GM21423 (cell line): ENCODE data around the gene GLYR1.
"Not testable (repeated sequence)": the region's sequence is repeated elsewhere in the genome, so short reads cannot be mapped to it uniquely, and the experiment has no call there.

Experiments used
- ATAC-seq: cut with Tn5 transposase; IDR thresholded peaks from one replicate; pipeline ENCODE4 v1.9.1; 2021; ENCODE audit warnings: mild to moderate bottlenecking, moderate library complexity; ENCODE audit not compliant: unreplicated experiment

The GLYR1 gene

DNA sequence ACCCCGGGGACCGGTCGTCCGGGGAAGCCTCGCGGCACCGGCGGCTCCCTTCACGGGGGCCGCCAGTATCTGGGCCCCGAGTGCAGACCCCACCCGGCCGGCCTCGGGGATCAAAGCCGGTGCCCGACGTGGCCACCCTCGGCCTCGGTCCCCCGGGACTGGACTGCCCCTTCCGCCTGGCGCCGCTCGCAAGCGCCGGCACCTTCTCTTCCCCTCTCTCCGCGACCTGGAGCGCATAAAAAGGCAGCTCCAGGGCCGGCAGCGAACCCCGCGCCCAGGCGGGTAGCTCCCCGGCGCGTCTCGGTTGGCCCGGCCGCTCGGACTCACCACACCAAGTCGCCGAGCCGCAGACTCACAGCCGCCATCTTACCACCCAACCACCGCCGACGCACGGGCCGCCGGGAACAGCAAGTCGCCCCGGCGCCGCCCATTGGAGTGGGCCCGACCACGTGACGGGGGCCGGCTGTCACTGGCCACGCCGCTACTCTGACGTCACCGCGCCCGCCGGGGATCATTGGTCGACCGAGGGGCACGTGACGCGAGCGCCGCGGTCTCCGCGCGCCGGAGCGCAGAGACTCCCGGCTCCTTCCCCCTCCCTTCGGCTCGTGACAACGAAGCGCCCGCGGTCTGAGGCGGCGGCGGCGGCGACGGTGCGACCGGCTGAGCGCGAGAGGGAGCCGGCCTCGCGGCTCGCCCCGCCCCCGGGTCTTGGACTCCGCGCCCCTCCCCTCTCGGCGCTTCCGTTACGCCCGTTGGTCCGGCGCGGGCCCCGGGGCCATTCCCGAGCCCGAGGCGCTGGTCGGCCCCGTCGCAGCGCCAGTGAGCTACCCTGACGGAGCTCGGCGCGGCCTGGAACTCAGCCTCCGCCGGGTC is at the start of gene GLYR1, which contains the start of gene UBN1:
Gene GLYR1 (minus strand): TSS at position 388 of the 873 bp plus-strand sequence. CDS start 23 bp downstream, at position 365.
Gene UBN1 (plus strand): TSS at position 581 of the 873 bp plus-strand sequence. CDS start 5,437 bp downstream, outside the sequence.
- peak; percentile 86 for ATAC-seq

DNA sequence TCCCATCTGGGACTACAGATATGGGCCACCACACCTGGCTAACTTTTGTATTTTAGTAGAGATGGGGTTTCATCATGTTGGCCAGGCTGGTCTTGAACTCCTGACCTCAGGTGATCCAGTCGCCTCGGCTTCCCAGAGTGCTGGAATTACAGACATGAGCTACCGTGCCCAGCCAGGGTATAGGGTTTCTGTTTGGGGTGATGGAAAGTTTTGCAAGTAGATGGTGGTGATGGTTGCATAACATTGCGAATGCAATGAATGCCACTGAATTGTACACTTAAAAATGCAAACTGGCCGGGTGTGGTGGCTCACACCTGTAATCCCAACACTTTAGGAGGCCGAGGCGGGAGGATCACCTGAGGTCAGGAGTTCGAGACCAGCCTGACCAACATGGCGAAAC is 49.7 kb upstream of the GLYR1 start:
- not testable (repeated sequence) for ATAC-seq

GRCh38 chr16:4895366-4895765 is 48.3 kb upstream of the GLYR1 start:
- ATAC-seq, result no peak

DNA sequence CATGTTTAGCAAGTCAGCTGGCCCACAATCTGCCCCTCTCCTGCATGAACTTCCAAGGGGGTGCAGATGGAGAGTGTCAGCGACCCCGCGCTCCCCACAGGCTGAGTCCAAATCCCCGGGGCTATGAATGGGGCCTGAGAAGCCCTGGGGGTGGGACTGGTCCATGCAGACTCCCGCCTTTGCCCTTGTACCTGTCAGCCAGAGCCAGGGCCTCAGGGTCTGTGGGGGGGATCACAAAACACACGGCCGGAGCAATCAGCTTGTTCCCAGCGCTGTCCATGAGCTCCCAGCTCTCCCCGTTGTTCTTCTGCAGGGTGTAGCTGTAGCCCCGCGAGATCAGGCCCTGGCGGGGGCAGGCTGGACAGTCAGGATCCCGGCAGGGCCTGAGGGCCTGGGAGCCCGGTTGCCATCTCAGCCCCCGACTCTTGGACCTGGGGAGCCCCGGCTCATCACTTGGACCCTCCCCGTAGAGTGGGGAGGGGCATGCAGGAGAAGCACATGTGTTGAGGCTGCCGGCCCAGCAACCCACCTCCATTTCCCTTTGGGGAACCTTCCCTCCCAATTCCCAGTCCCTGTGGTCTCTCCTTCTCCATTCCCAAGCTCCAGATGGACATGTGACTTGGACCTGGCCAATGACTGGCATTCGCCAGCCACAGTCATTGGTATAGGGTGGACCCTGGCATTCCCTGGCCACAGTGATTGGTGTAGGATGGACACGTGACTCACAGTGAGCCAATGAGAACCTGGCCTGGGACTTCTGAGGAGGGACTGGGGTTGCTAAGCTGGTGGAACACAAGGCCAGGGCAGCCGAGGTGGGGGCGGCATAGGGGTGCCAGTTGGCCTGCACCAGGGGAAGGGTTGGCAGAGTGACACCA is 47.4 kb upstream of the GLYR1 start:
- ATAC-seq, result no peak

- ATAC-seq, result no peak
Measured at GRCh38 chr16:4893103-4893862, 46.2 kb upstream of the GLYR1 start.

GRCh38 chr16:4892361-4893102 is 45.4 kb upstream of the GLYR1 start:
- ATAC-seq, result no peak

DNA sequence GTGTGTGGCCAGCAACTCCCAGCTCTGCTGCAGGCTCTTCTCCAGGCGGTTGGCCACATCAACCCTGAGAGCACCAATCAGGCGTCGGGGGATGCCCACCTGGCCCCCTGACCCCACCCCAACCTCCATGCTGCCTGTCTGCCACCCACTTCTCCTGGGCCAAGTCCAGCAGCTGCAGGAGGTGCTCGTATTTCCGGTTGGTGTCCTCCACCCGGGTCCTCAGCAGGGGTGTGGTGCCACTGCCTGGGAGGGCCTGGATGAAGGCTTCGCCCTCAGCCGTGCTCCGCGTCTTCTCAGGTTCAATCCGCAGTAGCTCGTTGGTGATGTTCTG is 44.8 kb upstream of the GLYR1 start:
- no peak for ATAC-seq

DNA sequence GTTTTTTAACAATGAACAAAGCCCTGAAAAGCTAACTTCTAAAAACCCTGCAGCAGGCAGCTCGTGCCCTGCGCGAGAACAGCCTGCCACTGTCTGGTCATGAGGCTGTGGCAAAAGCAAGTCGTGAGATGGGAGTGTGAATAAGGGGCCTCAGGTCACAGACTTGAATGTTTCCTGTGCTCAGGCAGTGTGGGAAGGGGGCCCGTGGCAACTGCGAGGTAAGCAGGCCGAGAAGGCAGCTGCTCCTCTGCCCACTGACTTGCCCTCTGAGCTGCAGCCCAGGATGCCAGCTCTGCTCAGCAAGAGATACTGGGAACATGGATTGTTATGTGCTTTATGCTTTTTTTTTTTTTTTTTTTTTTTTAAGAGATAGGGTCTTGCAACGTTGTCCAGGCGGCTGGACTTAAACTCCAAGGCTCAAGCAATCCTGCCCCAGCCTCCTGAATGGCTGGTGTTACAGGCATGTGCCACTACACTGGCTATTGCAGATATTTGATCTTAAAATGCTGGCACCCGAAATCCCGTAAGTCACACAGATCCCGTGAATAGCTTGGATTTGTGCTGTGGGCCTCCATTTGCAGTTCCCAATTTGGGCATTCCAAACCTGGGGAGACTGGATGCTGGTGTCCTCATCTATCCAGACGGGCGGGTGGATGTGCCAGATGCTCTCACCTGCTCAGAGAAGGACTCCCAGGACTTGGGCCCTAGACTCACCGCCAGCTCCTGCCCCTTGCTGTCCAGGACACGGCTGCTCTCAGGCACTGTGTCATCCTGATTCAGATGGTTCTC is 44.2 kb upstream of the GLYR1 start:
- no peak for ATAC-seq

DNA sequence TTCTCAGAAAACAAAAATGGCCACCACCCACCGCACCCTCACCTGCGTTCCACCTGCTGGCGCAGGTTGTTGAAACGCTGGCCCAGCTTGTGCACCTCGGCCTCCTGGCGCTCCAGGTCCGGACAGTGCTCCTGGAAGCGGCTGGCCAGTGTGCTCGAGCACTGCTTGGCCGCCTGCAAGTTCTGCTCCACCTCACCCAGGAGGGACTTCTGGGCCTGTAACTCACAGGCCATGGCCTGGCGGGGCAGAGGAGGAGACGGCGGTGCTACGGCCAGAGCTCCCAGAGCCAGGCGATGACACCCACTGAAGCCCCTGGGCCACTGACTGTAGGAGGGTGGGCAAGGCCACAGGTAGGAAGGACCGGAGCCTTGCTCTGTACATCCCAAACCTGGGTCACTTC is 43.6 kb upstream of the GLYR1 start:
- no peak for ATAC-seq

- no peak for ATAC-seq
Measured at GRCh38 chr16:4890026-4890425, 42.9 kb upstream of the GLYR1 start.

- ATAC-seq, result no peak
Measured at GRCh38 chr16:4888428-4889135, 41.5 kb upstream of the GLYR1 start.

DNA sequence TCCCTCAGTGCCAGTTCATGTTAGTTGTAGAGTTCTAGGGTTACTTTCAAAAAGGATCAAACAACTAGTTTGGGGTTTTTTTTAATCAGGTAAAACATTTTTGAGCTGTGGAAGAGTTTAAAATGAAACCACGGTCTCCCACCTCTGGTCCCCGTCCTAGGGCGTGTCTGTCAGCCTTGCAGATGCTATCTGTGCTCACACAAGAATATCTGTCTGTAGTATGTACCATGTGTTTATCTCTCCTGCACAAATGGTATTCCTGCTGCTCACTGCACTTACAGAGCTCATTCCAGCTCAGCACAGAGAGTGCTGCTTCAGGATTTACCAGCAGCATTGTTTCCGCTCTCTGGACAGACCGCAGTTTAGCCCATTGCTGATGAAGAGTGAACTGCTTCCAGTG is 39.1 kb upstream of the GLYR1 start:
- ATAC-seq, result no peak

DNA sequence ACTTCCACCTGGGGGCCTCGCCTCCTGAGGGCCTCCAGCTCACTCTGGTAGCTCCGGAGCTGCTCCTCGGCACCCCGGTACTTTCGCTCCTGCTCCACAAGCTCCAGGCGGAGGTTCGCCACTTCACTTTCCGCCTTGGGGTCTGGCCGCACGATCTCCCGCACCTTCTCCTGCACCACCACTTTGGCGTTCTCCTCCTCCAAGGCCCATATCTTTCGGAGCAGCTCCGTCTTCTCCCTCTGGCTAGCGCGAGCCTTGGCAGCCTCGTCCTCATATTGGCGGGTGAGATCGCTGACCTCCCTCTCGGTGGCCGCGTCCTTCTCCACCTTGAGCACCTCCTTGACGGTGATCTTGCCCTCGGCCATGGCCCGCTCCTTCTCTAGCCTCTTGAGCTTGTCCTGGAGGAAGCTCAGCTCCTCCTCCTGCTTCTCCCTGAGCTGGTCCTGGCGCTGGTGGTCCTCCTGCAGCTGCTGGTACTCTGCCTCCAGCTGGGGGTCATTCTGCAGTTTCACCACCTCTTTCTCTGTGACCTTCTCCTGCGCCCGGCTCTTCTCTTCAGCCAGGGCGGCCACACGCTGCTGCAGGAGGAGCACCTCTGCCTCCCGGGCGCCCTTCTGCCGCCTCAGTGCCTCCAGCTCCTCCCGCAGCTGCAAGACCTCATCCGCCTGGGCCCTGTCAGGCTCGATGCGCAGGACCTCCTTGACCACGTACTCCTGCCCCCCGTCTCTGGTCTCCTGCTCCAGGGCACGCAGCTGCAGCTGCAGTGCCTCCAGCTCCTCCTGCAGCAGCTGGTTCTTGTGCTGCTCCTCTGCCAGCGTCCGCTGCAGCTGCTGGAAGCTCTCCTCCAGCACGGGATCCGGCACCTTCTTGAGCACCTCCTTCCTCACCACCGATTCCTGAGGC is 38.1 kb upstream of the GLYR1 start:
- no peak for ATAC-seq

GRCh38 chr16:4884209-4884608 is 37.1 kb upstream of the GLYR1 start:
- no peak for ATAC-seq

- no peak for ATAC-seq
Measured at GRCh38 chr16:4883501-4883900, 36.4 kb upstream of the GLYR1 start.

DNA sequence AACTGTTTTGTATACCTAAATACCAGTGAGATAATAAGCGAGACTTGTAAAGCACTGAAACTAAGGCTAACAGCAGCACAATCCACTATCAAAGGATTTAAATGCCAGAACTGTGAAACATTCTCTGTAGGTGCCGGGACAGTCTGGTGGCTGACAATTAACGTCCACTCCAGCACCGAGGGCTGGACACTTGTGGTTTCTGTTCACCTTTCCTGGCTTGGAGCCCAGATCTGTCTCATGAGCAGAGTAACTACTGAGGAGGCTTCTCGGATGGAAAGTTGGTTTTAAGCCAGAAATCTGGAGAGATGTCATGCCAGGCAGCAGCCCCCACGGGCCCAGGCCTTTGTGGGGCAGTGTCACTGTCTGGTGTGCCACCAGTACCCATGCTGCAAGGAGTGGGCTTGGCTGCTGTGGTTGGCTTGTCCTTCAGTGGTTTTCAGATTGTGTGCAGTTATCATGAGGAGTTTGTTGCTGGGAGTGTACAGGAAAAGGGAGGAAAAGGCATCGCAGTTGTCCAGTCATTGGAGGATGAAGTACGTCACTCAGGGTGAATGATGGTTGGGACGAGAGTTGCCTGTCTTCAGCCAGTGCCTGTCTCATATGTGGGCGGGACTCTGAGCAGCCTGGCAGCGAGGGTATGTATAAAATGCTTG is 35.7 kb upstream of the GLYR1 start:
- ATAC-seq, result no peak

- no peak for ATAC-seq
Measured at GRCh38 chr16:4882000-4882632, 35.0 kb upstream of the GLYR1 start.
